Fibroblast of the aortic adventitia (primary cell): ENCODE measurements around the gene PIGU. TPM values are rescaled to one million over a fixed set of nuclear protein-coding genes. Genes with fewer than 3 reads are reported as not detected.
A peak's percentile ranks its signal among the peaks of the same experiment; 100 is the strongest.

Experiments used
- DNase-seq: peaks from one replicate; pipeline ENCODE4 v3.0.0-alpha.2; 2010; ENCODE audit warnings: low read depth
- H3K4me3 ChIP-seq: 2 replicates; pipeline ENCODE4 v1.5.1; 2011; ENCODE audit warnings: low read depth, mild to moderate bottlenecking, control low read depth, low read length, moderate library complexity
- CTCF ChIP-seq: IDR thresholded peaks from 2 replicates; pipeline ENCODE4 v1.5.1; 2011; ENCODE audit warnings: mild to moderate bottlenecking, low read length, control low read depth, inconsistent platforms; ENCODE audit not compliant: insufficient read depth
- total RNA-seq: library from RNA; depleted of rRNA; stranded (reverse); fragments of >200 nt; gene quantifications from 2 replicates; pipeline ENCODE4 v1.2.3, GENCODE V29; 2012; ENCODE audit warnings: low replicate concordance

Gene PIGU
- total RNA-seq, 1 donor: 21.1 TPM

GRCh38 chr20:34557936-34558319 is 119.0 kb downstream of the PIGU start:
- no peak for TF ChIP-seq CTCF
- no peak for DNase-seq
- H3K4me3 ChIP-seq: peak overlapping the region; percentile 76

GRCh38 chr20:34553366-34553867 is 123.5 kb downstream of the PIGU start:
- H3K4me3 ChIP-seq: no peak overlapping the region
- no peak for TF ChIP-seq CTCF
- peak; percentile 53 for DNase-seq

- TF ChIP-seq CTCF: no peak
- H3K4me3 ChIP-seq: no peak overlapping the region
- DNase-seq: no peak
Observed at GRCh38 chr20:34552569-34552968, 124.3 kb downstream of the PIGU start.

- no peak for DNase-seq
- TF ChIP-seq CTCF: no peak
- H3K4me3 ChIP-seq: no peak overlapping the region
Observed at GRCh38 chr20:34549929-34550305, 127.0 kb downstream of the PIGU start.

- DNase-seq: no peak
- H3K4me3 ChIP-seq: no peak overlapping the region
- no peak for TF ChIP-seq CTCF
Observed at GRCh38 chr20:34549291-34549928, 127.5 kb downstream of the PIGU start.

- no peak overlapping the region for H3K4me3 ChIP-seq
- no peak for DNase-seq
- TF ChIP-seq CTCF: no peak
Observed at GRCh38 chr20:34547844-34548613, 128.9 kb downstream of the PIGU start.
